ENCODE measurements around the gene MIAT.

GRCh38 chr22:26690654-26691376 lies 33.4 kb downstream of the MIAT start:
- TF ChIP-seq SLC30A9 (CRISPR knock-in tag; IDR thresholded peaks at IDR 0.05) (no peak), STAG1 (CRISPR knock-in tag; IDR thresholded peaks at IDR 0.05; ENCODE audit: borderline replicate concordance) (no peak), ZNF146 (CRISPR knock-in tag; IDR thresholded peaks at IDR 0.05; ENCODE audit: unreplicated experiment) (no peak), ZBTB11 (CRISPR knock-in tag; IDR thresholded peaks at IDR 0.05) (no peak), HNRNPK (IDR thresholded peaks at IDR 0.05; ENCODE audit: low read depth, low read length, poor library complexity, severe bottlenecking) (no peak), SP1 (CRISPR knock-in tag; IDR thresholded peaks at IDR 0.05) (no peak), KLF6 (CRISPR knock-in tag; IDR thresholded peaks at IDR 0.05; ENCODE audit: borderline replicate concordance) (no peak), NFRKB (IDR thresholded peaks at IDR 0.05; ENCODE audit: low read depth) (no peak)
- TF ChIP-seq, protein P1, sequence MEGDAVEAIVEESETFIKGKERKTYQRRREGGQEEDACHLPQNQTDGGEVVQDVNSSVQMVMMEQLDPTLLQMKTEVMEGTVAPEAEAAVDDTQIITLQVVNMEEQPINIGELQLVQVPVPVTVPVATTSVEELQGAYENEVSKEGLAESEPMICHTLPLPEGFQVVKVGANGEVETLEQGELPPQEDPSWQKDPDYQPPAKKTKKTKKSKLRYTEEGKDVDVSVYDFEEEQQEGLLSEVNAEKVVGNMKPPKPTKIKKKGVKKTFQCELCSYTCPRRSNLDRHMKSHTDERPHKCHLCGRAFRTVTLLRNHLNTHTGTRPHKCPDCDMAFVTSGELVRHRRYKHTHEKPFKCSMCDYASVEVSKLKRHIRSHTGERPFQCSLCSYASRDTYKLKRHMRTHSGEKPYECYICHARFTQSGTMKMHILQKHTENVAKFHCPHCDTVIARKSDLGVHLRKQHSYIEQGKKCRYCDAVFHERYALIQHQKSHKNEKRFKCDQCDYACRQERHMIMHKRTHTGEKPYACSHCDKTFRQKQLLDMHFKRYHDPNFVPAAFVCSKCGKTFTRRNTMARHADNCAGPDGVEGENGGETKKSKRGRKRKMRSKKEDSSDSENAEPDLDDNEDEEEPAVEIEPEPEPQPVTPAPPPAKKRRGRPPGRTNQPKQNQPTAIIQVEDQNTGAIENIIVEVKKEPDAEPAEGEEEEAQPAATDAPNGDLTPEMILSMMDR (IDR thresholded peaks at IDR 0.05 in 2 of 3, conservative IDR thresholded peaks at IDR 0.05 in 1 of 3; ENCODE audit: insufficient read depth in 2 of 3, low read depth in 1 of 3, low read length in 3 of 3), result no peak
